Large intestine (tissue), 3 donors: ENCODE data around the gene PCK1. TPM values are rescaled to one million over a fixed set of nuclear protein-coding genes. Genes with fewer than 3 reads are reported as not detected.

Experiments
- DNase-seq, 2 donors: peaks; one replicate each; pipeline versions ENCODE4 v3.0.0 to v3.0.0-alpha.2; 2013
- H3K27ac ChIP-seq: one replicate; pipeline ENCODE4 v1.5.1; 2013; ENCODE audit warnings: low read length
- H3K27me3 ChIP-seq: 2 replicates; pipeline ENCODE4 v1.6.1; 2013; ENCODE audit warnings: low read length; ENCODE audit not compliant: control insufficient read depth, insufficient read depth
- H3K36me3 ChIP-seq: 2 replicates; pipeline ENCODE4 v1.6.1; 2013; ENCODE audit warnings: low read length; ENCODE audit not compliant: control insufficient read depth, insufficient read depth
- H3K4me1 ChIP-seq: one replicate; pipeline ENCODE4 v1.6.1; 2013; ENCODE audit warnings: low read length; ENCODE audit not compliant: control insufficient read depth, insufficient read depth
- H3K4me3 ChIP-seq: one replicate; pipeline ENCODE4 v1.5.1; 2013; ENCODE audit warnings: low read length
- H3K9me3 ChIP-seq: one replicate; pipeline ENCODE4 v1.6.1; 2013; ENCODE audit warnings: mild to moderate bottlenecking, low read depth, low read length, moderate library complexity; ENCODE audit not compliant: control insufficient read depth
- WGBS: methylation state at CpG from one replicate; pipeline ENCODE4 v1.1.5; 2013; ENCODE audit warnings: low lambda C conversion rate; ENCODE audit not compliant: insufficient coverage; 5-methylcytosine and 5-hydroxymethylcytosine counted together
- polyA plus RNA-seq: library from polyadenylated mRNA; unstranded; fragments of 120-200 nt; gene quantifications from one replicate; pipeline ENCODE4 v1.2.1, GENCODE V29; 2013

Gene PCK1
- polyA plus RNA-seq, 1 donor = 13.3 TPM

- no peaks in the 10 kb centered on the region for H3K27me3 ChIP-seq
These were observed 22.7 kb downstream of the PCK1 start for GRCh38 chr20:57583289-57584257.

GRCh38 chr20:57584768-57585461, 24.0 kb downstream of the PCK1 start:
- H3K9me3 ChIP-seq = peaks cover 7% of the 10 kb centered on the region
- no peak overlapping the region for H3K4me3 ChIP-seq
- 100% methylated on average over 2 of the region's 8 CpGs for WGBS
- DNase-seq = no peak
- no peak overlapping the region for H3K27ac ChIP-seq
- H3K4me1 ChIP-seq = peaks cover 56% of the 10 kb centered on the region
- no peaks in the 10 kb centered on the region for H3K36me3 ChIP-seq
- no peaks in the 10 kb centered on the region for H3K27me3 ChIP-seq

More at GRCh38 chr20:57583289-57584257, 22.7 kb downstream of the PCK1 start:
- H3K36me3 ChIP-seq = no peaks in the 10 kb centered on the region
- H3K9me3 ChIP-seq = peaks cover 7% of the 10 kb centered on the region
- WGBS = no CpG with 5 or more reads among the region's 18 CpGs
- peak overlapping the region; percentile 67 for H3K27ac ChIP-seq
- no peak overlapping the region for H3K4me3 ChIP-seq
- no peak for DNase-seq
- peaks cover 58% of the 10 kb centered on the region for H3K4me1 ChIP-seq

GRCh38 chr20:57585466-57586213, 24.7 kb downstream of the PCK1 start:
- no peaks in the 10 kb centered on the region for H3K36me3 ChIP-seq
- peaks cover 7% of the 10 kb centered on the region for H3K9me3 ChIP-seq
- peaks cover 56% of the 10 kb centered on the region for H3K4me1 ChIP-seq
- H3K4me3 ChIP-seq = no peak overlapping the region
- WGBS = no CpG with 5 or more reads among the region's 17 CpGs
- DNase-seq = no peak
- no peaks in the 10 kb centered on the region for H3K27me3 ChIP-seq
- peak overlapping the region; percentile 23 for H3K27ac ChIP-seq

GRCh38 chr20:57586370-57586793, 25.5 kb downstream of the PCK1 start:
- peak overlapping the region; percentile 53 for H3K27ac ChIP-seq
- no CpG with 5 or more reads among the region's 8 CpGs for WGBS
- H3K27me3 ChIP-seq = no peaks in the 10 kb centered on the region

GRCh38 chr20:57586943-57587277, 26.0 kb downstream of the PCK1 start:
- no CpG with 5 or more reads among the region's 10 CpGs for WGBS
- Histone ChIP-seq H3K4me3 (no peak overlapping the region), H3K4me1 (peaks cover 48% of the 10 kb centered on the region), H3K36me3 (no peaks in the 10 kb centered on the region), H3K27me3 (no peaks in the 10 kb centered on the region), H3K27ac (peak overlapping the region; percentile 53), H3K9me3 (peaks cover 7% of the 10 kb centered on the region)
- no peak for DNase-seq

More at GRCh38 chr20:57586370-57586793, 25.5 kb downstream of the PCK1 start:
- Histone ChIP-seq H3K9me3 (peaks cover 7% of the 10 kb centered on the region), H3K4me1 (peaks cover 53% of the 10 kb centered on the region), H3K36me3 (no peaks in the 10 kb centered on the region), H3K4me3 (no peak overlapping the region)
- DNase-seq = peak; percentile 82 to 87

GRCh38 chr20:57587278-57587988, 26.5 kb downstream of the PCK1 start:
- DNase-seq = no peak
- no peak overlapping the region for H3K27ac ChIP-seq
- H3K9me3 ChIP-seq = peaks cover 7% of the 10 kb centered on the region
- no peak overlapping the region for H3K4me3 ChIP-seq
- no peaks in the 10 kb centered on the region for H3K36me3 ChIP-seq
- WGBS = no CpG with 5 or more reads among the region's 4 CpGs
- no peaks in the 10 kb centered on the region for H3K27me3 ChIP-seq
- H3K4me1 ChIP-seq = peaks cover 44% of the 10 kb centered on the region

GRCh38 chr20:57587989-57588377, 27.1 kb downstream of the PCK1 start:
- Histone ChIP-seq H3K27ac (no peak overlapping the region), H3K9me3 (peaks cover 7% of the 10 kb centered on the region), H3K36me3 (no peaks in the 10 kb centered on the region), H3K4me1 (peaks cover 40% of the 10 kb centered on the region), H3K4me3 (no peak overlapping the region), H3K27me3 (no peaks in the 10 kb centered on the region)
- 92% methylated on average over 2 of the region's 7 CpGs for WGBS
- DNase-seq = no peak

GRCh38 chr20:57588596-57588995, 27.7 kb downstream of the PCK1 start:
- Histone ChIP-seq H3K36me3 (no peaks in the 10 kb centered on the region), H3K27me3 (no peaks in the 10 kb centered on the region), H3K4me1 (peaks cover 38% of the 10 kb centered on the region), H3K4me3 (no peak overlapping the region), H3K27ac (no peak overlapping the region), H3K9me3 (peaks cover 7% of the 10 kb centered on the region)
- no CpG with 5 or more reads among the region's 5 CpGs for WGBS
- no peak for DNase-seq

GRCh38 chr20:57589123-57589727, 28.3 kb downstream of the PCK1 start:
- no CpG with 5 or more reads among the region's 6 CpGs for WGBS
- peaks cover 38% of the 10 kb centered on the region for H3K4me1 ChIP-seq
- peaks cover 5% of the 10 kb centered on the region for H3K9me3 ChIP-seq
- H3K36me3 ChIP-seq = no peaks in the 10 kb centered on the region
- no peak overlapping the region for H3K4me3 ChIP-seq
- DNase-seq = no peak
- H3K27ac ChIP-seq = peak overlapping the region; percentile 70
- no peaks in the 10 kb centered on the region for H3K27me3 ChIP-seq
